ENCODE data around the gene RAB10. TPM values are rescaled to one million over a fixed set of nuclear protein-coding genes. Genes with fewer than 3 reads are reported as not detected.
A peak's percentile ranks its signal among the peaks of the same experiment; 100 is the strongest.
"Not testable (repeated sequence)": the region's sequence is repeated elsewhere in the genome, so short reads cannot be mapped to it uniquely, and the experiment has no call there.

RAB10 gene
- total and polyA plus RNA-seq, 2 of the 4 experiments (the other 2 are of a cell fraction): 30.1 to 77.1 TPM

GRCh38 chr2:25999406-25999805 is 34.5 kb upstream of the RAB10 start:
- intact Hi-C loops (cut with micrococcal nuclease): loop anchor here (10.0 kb wide), 1 partner anchor 85 kb away; no protein-coding TSS in a partner anchor
- not testable (repeated sequence) for BruUV-seq (replicated peaks)
- 86% methylated on average over 1 of the region's 7 CpGs; no CpG with 5 or more reads in 1 of the 2 experiments for WGBS, 2 experiments (ENCODE audit: extremely low coverage in 2 of 2, insufficient read length in 1 of 2)

More at GRCh38 chr2:25999406-25999805, 34.5 kb upstream of the RAB10 start:
- H3K18ac ChIP-seq (ENCODE audit: low read depth, low read length); H4K91ac ChIP-seq (ENCODE audit: insufficient read depth, low read depth, low read length); H2BK5ac ChIP-seq (ENCODE audit: low read depth, low read length, poor library complexity, severe bottlenecking); H2BK15ac ChIP-seq (ENCODE audit: low read depth, low read length); H3K4me3 ChIP-seq (ENCODE audit: insufficient read depth, low read depth, low read length); H4K5ac ChIP-seq (ENCODE audit: low read depth, low read length); H2AK5ac ChIP-seq (ENCODE audit: low read depth, low read length); in situ Hi-C loops (cut with MboI; ENCODE audit: low sequenced_read_pairs); H4K20me1 ChIP-seq (ENCODE audit: insufficient read depth, low read length); H3K36me3 ChIP-seq (ENCODE audit: control insufficient read depth, insufficient read depth, low read length); dilution Hi-C loops (cut with HindIII; ENCODE audit: low sequenced_read_pairs, unreplicated experiment); H2AK9ac ChIP-seq (replicated peaks; ENCODE audit: low read depth, low read length, poor library complexity); H3K9me1 ChIP-seq (ENCODE audit: insufficient read depth, low read length); H3K27me3 ChIP-seq (ENCODE audit: control insufficient read depth, insufficient read depth, low read length); H3K9me3 ChIP-seq (ENCODE audit: control insufficient read depth, insufficient read depth, low read length); H3K79me1 ChIP-seq (ENCODE audit: low read depth in 1 of 2, low read length in 2 of 2); H2BK120ac ChIP-seq (ENCODE audit: low read depth, low read length); H3K27ac ChIP-seq (ENCODE audit: insufficient read depth, low read length); H2AFZ ChIP-seq (replicated peaks; ENCODE audit: low read length, poor library complexity); H3K4me1 ChIP-seq (ENCODE audit: control insufficient read depth, insufficient read depth, low read length); CTCF ChIA-PET; H3K9ac ChIP-seq (ENCODE audit: low read depth, low read length); H3K14ac ChIP-seq (replicated peaks; ENCODE audit: low read depth, low read length); DNase-seq; H3K23ac ChIP-seq (ENCODE audit: low read depth, low read length); H4K8ac ChIP-seq (ENCODE audit: low read depth in 2 of 2, low read length in 2 of 2); ATAC-seq (ENCODE audit: low read depth); H3K56ac ChIP-seq (ENCODE audit: extremely low read depth, insufficient read depth, low read length); H3K4ac ChIP-seq (ENCODE audit: low read depth, low read length); H3K4me2 ChIP-seq (ENCODE audit: low read depth, low read length): not testable (repeated sequence)
- peak; percentile 79 for TF ChIP-seq CEBPB (IDR thresholded peaks at IDR 0.05; ENCODE audit: low read depth, low read length)
- POLR2A ChIA-PET (ENCODE audit: unreplicated experiment): interaction anchor here (0.5 kb wide), 1 partner anchor 143 kb away, joined by 3 read pairs; no protein-coding TSS in a partner anchor
- H2BK20ac ChIP-seq (ENCODE audit: low read depth, low read length): peak overlapping the region; percentile 38; the same call in 1 of the 2 replicates
